Astrocyte of the spinal cord (primary cell): ENCODE data around the gene CAMK2N2.

Source experiments
- DNase-seq: peaks from one replicate; pipeline ENCODE4 v3.0.0; 2011; ENCODE audit warnings: low read depth, low spot score
- H3K4me3 ChIP-seq: 2 replicates; pipeline ENCODE4 v1.5.1; 2011; ENCODE audit warnings: low read depth, mild to moderate bottlenecking, low read length, moderate library complexity
- CTCF ChIP-seq: IDR thresholded peaks from 2 replicates; pipeline ENCODE4 v1.5.1; 2012; ENCODE audit warnings: low read depth, mild to moderate bottlenecking, low read length, inconsistent platforms
- in situ Hi-C: cut with HindIII; loops from 2 replicates; pipeline ENCODE4 v1.10.0; 2017; ENCODE audit warnings: low sequenced_read_pairs

CAMK2N2 gene

GRCh38 chr3:184241141-184241446, 20.3 kb downstream of the CAMK2N2 start:
- in situ Hi-C loops = no loop called here

GRCh38 chr3:184240384-184241140, 20.8 kb downstream of the CAMK2N2 start:
- peak; percentile 37 for DNase-seq
- in situ Hi-C loops = no loop called here
- H3K4me3 ChIP-seq = no peak overlapping the region
- TF ChIP-seq CTCF = no peak

More at GRCh38 chr3:184241141-184241446, 20.3 kb downstream of the CAMK2N2 start:
- no peak for TF ChIP-seq CTCF
- no peak overlapping the region for H3K4me3 ChIP-seq
- no peak for DNase-seq

GRCh38 chr3:184239708-184240107, 21.6 kb downstream of the CAMK2N2 start:
- no peak overlapping the region for H3K4me3 ChIP-seq
- DNase-seq = no peak
- in situ Hi-C loops = no loop called here
- TF ChIP-seq CTCF = no peak

GRCh38 chr3:184239221-184239620, 22.1 kb downstream of the CAMK2N2 start:
- H3K4me3 ChIP-seq = no peak overlapping the region
- no peak for DNase-seq
- in situ Hi-C loops = no loop called here
- no peak for TF ChIP-seq CTCF

- TF ChIP-seq CTCF = no peak
- in situ Hi-C loops = no loop called here
- no peak overlapping the region for H3K4me3 ChIP-seq
- no peak for DNase-seq
These were observed 23.0 kb downstream of the CAMK2N2 start for GRCh38 chr3:184238246-184238818.

GRCh38 chr3:184237807-184238206, 23.5 kb downstream of the CAMK2N2 start:
- in situ Hi-C loops = no loop called here
- no peak overlapping the region for H3K4me3 ChIP-seq
- DNase-seq = no peak
- no peak for TF ChIP-seq CTCF

- in situ Hi-C loops = no loop called here
- no peak for TF ChIP-seq CTCF
- no peak for DNase-seq
- no peak overlapping the region for H3K4me3 ChIP-seq
These were observed 24.1 kb downstream of the CAMK2N2 start for GRCh38 chr3:184237211-184237610.
